OCI-LY7 (cell line): ENCODE measurements around the gene SH3BP1. TPM values are rescaled to one million over a fixed set of nuclear protein-coding genes. Genes with fewer than 3 reads are reported as not detected.

ENCODE experiments used
- BruUV-seq: library from RNA; stranded (reverse); fragments of 400-500 nt; replicated peaks from 2 replicates; lab custom pipeline; 2021; lab: Mats Ljungman, UMichigan
- CTCF ChIA-PET: fragments of 300-600 bp; sonication (Branson Sonifier 250); formaldehyde crosslinking; loops from one replicate; lab custom pipeline; 2022; ENCODE audit warnings: antibody characterized with exemption; ENCODE audit not compliant: unreplicated experiment; lab: Charles Lee
- POLR2A ChIA-PET: fragments of 300-600 bp; sonication (Branson Sonifier 250); formaldehyde crosslinking; loops from one replicate; lab custom pipeline; 2022; ENCODE audit warnings: antibody characterized with exemption; lab: Charles Lee
- DNase-seq: peaks from one replicate; pipeline ENCODE4 v3.0.0-alpha.2; 2015; ENCODE audit warnings: low spot score
- H2AFZ ChIP-seq: fragments of 200-600 bp; sonication (generic), shearing (Covaris generic); 2 replicates; pipeline ENCODE4 v1.6.1; 2014; ENCODE audit warnings: mild to moderate bottlenecking, antibody characterized with exemption, low read length, moderate library complexity
- H3K27ac ChIP-seq: fragments of 200-600 bp; sonication (generic); 2 replicates; pipeline ENCODE4 v1.5.1; 2014; ENCODE audit warnings: mixed run types, low read depth, mild to moderate bottlenecking, moderate library complexity, low read length, inconsistent platforms; ENCODE audit not compliant: poor library complexity, severe bottlenecking
- H3K36me3 ChIP-seq: fragments of 200-600 bp; sonication (generic); 2 replicates; pipeline ENCODE4 v1.6.1; 2014; ENCODE audit warnings: mild to moderate bottlenecking, antibody characterized with exemption, low read length, moderate library complexity, mixed read lengths; ENCODE audit not compliant: insufficient read depth
- H3K4me1 ChIP-seq: fragments of 200-600 bp; sonication (generic); 2 replicates; pipeline ENCODE4 v1.5.1; 2014; ENCODE audit warnings: mild to moderate bottlenecking, low read length; ENCODE audit not compliant: insufficient read depth, poor library complexity, severe bottlenecking
- H3K4me2 ChIP-seq: fragments of 200-600 bp; sonication (generic); 2 replicates; pipeline ENCODE4 v1.6.1; 2014; ENCODE audit warnings: mild to moderate bottlenecking, low read length
- H3K4me3 ChIP-seq: fragments of 200-600 bp; sonication (generic); 2 replicates; pipeline ENCODE4 v1.5.1; 2014; ENCODE audit warnings: mild to moderate bottlenecking, low read depth, low read length; ENCODE audit not compliant: poor library complexity, severe bottlenecking
- H3K79me2 ChIP-seq: fragments of 200-600 bp; sonication (generic); 2 replicates; pipeline ENCODE4 v1.6.1; 2016; ENCODE audit warnings: low read depth, mild to moderate bottlenecking, low read length, moderate library complexity, mixed read lengths; ENCODE audit not compliant: insufficient read depth
- H3K9me2 ChIP-seq: fragments of 200-600 bp; sonication (generic); 2 replicates; pipeline ENCODE4 v1.6.1; 2016; ENCODE audit warnings: mild to moderate bottlenecking, low read length, mixed read lengths; ENCODE audit not compliant: insufficient read depth
- H3K9me3 ChIP-seq: fragments of 200-600 bp; sonication (generic); 2 replicates; pipeline ENCODE4 v1.6.1; 2014; ENCODE audit warnings: mild to moderate bottlenecking, mixed run types, low read length, mixed read lengths
- H4K20me1 ChIP-seq: fragments of 200-600 bp; sonication (generic); 2 replicates; pipeline ENCODE4 v1.6.1; 2014; ENCODE audit warnings: mild to moderate bottlenecking, antibody characterized with exemption, low read length, moderate library complexity, mixed read lengths; ENCODE audit not compliant: insufficient read depth
- CTCF ChIP-seq: fragments of 200-600 bp; sonication (generic); conservative IDR thresholded peaks from 2 replicates; pipeline ENCODE4 v1.5.1; 2014; ENCODE audit warnings: mild to moderate bottlenecking, antibody characterized with exemption, low read length, moderate library complexity, mixed read lengths
- EZH2phosphoT487 ChIP-seq: fragments of 200-600 bp; sonication (generic); IDR thresholded peaks from 2 replicates; pipeline ENCODE4 v1.6.1; 2018; ENCODE audit warnings: low read depth, borderline replicate concordance, mild to moderate bottlenecking, mixed run types, antibody characterized with exemption, low read length, moderate library complexity, mixed read lengths
- intact Hi-C: fragments of 100-400 bp; cut with micrococcal nuclease; formaldehyde crosslinking; loops from one replicate; pipeline ENCODE4 v1.10.0; 2022; ENCODE audit not compliant: unreplicated experiment
- total RNA-seq, 2 experiments: library from RNA; depleted of rRNA in 1 of 2; stranded (reverse); fragments of >200 nt in 1 of 2; shearing (Covaris generic) in 1 of 2; gene quantifications; 2 replicates each; pipeline ENCODE4 v1.2.3, GENCODE V29; 2014 to 2022

Gene SH3BP1
- total RNA-seq, 2 experiments from 2014 or later = 15.3 to 48.4 TPM

GRCh38 chr22:37660709-37661045 is 21.2 kb downstream of the SH3BP1 start:
- H3K9me2 ChIP-seq = no peaks in the 10 kb centered on the region
- H3K4me1 ChIP-seq = peaks cover 32% of the 10 kb centered on the region
- no peak for DNase-seq
- intact Hi-C loops = loop anchor here (1.0 kb wide), 2 partner anchors 17 to 21 kb away; no protein-coding TSS in a partner anchor
- peak overlapping the region; percentile 90 for H3K4me3 ChIP-seq
- peaks cover 49% of the 10 kb centered on the region for H3K36me3 ChIP-seq
- peak overlapping the region; percentile 95 for H3K4me2 ChIP-seq
- no peak for TF ChIP-seq CTCF
- TF ChIP-seq EZH2phosphoT487 = no peak
- peak overlapping the region; percentile 49 for H3K27ac ChIP-seq
- H2AFZ ChIP-seq = no peak overlapping the region
- peaks cover 61% of the 10 kb centered on the region for H3K79me2 ChIP-seq
- BruUV-seq = no TSS peak
- H3K9me3 ChIP-seq = no peaks in the 10 kb centered on the region
- H4K20me1 ChIP-seq = peaks cover 20% of the 10 kb centered on the region
- ChIA-PET CTCF (interaction anchor here (0.5 kb wide), 1 partner anchor 17 kb away, joined by 3 read pairs; no protein-coding TSS in a partner anchor), POLR2A (interaction anchor here (0.7 to 1.1 kb wide), 2 partner anchors 11 to 27 kb away, joined by 3 read pairs; no protein-coding TSS in a partner anchor)

GRCh38 chr22:37661160-37661924 is 21.9 kb downstream of the SH3BP1 start:
- TSS peak; percentile 61 for BruUV-seq
- Histone ChIP-seq H3K4me3 (peak overlapping the region; percentile 90), H3K79me2 (peaks cover 61% of the 10 kb centered on the region), H3K4me1 (peaks cover 32% of the 10 kb centered on the region), H3K9me3 (no peaks in the 10 kb centered on the region), H3K9me2 (no peaks in the 10 kb centered on the region), H4K20me1 (peaks cover 20% of the 10 kb centered on the region), H3K27ac (peak overlapping the region; percentile 49), H3K4me2 (peak overlapping the region; percentile 95), H2AFZ (no peak overlapping the region), H3K36me3 (peaks cover 55% of the 10 kb centered on the region)
- POLR2A ChIA-PET = interaction anchor here (0.7 to 1.1 kb wide), 2 partner anchors 11 to 26 kb away, joined by 3 read pairs; no protein-coding TSS in a partner anchor
- CTCF ChIA-PET = interaction anchor here (0.5 to 1.1 kb wide), 3 partner anchors 10 to 24 kb away, joined by 3 to 4 read pairs (median 3); no protein-coding TSS in a partner anchor
- intact Hi-C loops = loop anchor here (1.0 kb wide), 1 partner anchor 20 kb away; no protein-coding TSS in a partner anchor
- no peak for TF ChIP-seq EZH2phosphoT487
- peak; percentile 71 for TF ChIP-seq CTCF
- peak; percentile 57 for DNase-seq

GRCh38 chr22:37662039-37662438 is 22.6 kb downstream of the SH3BP1 start:
- Histone ChIP-seq H3K79me2 (peaks cover 61% of the 10 kb centered on the region), H3K4me3 (peak overlapping the region; percentile 4), H3K9me3 (no peaks in the 10 kb centered on the region), H3K9me2 (no peaks in the 10 kb centered on the region), H3K4me2 (peak overlapping the region; percentile 95), H3K27ac (peak overlapping the region; percentile 37), H4K20me1 (peaks cover 20% of the 10 kb centered on the region), H3K4me1 (peaks cover 32% of the 10 kb centered on the region), H3K36me3 (peaks cover 62% of the 10 kb centered on the region), H2AFZ (no peak overlapping the region)
- DNase-seq = peak; percentile 33
- intact Hi-C loops = no loop called here
- BruUV-seq = no TSS peak
- no peak for TF ChIP-seq EZH2phosphoT487
- no peak for TF ChIP-seq CTCF
- ChIA-PET CTCF (interaction anchor here (1.1 kb wide), 1 partner anchor 23 kb away, joined by 4 read pairs; no protein-coding TSS in a partner anchor), POLR2A (no interaction called here)
